RWPE2 (cell line): ENCODE results near the gene RAB9B.
"Not testable (repeated sequence)": the region's sequence is repeated elsewhere in the genome, so short reads cannot be mapped to it uniquely, and the experiment has no call there.

Source experiments
- ATAC-seq: fragments of 200-7000 bp; cut with Tn5 transposase; 3 replicates; pipeline ENCODE4 v1.9.1; 2021; ENCODE audit warnings: low read depth
- DNase-seq: peaks from one replicate; pipeline ENCODE4 v3.0.0-alpha.2; 2020; ENCODE audit warnings: low spot score
- H3K27ac ChIP-seq: fragments of 450-650 bp; 2 replicates; pipeline ENCODE4 v1.5.1; 2017; ENCODE audit warnings: mild to moderate bottlenecking; ENCODE audit not compliant: poor library complexity, severe bottlenecking
- H3K27me3 ChIP-seq: fragments of 250-450 bp; sonication (Bioruptor Pico); 2 replicates; pipeline ENCODE4 v1.5.1; 2021; ENCODE audit warnings: mild to moderate bottlenecking, moderate library complexity; ENCODE audit not compliant: insufficient read depth, poor library complexity, severe bottlenecking
- H3K36me3 ChIP-seq: fragments of 250-450 bp; sonication (Bioruptor Pico); 2 replicates; pipeline ENCODE4 v1.5.1; 2020; ENCODE audit warnings: low read depth, mild to moderate bottlenecking, moderate library complexity
- H3K4me1 ChIP-seq: fragments of 250-450 bp; sonication (Bioruptor Pico); 2 replicates; pipeline ENCODE4 v1.5.1; 2021; ENCODE audit warnings: mild to moderate bottlenecking, moderate library complexity; ENCODE audit not compliant: insufficient read depth, poor library complexity, severe bottlenecking
- H3K4me3 ChIP-seq: fragments of 250-450 bp; sonication (Bioruptor Pico); 2 replicates; pipeline ENCODE4 v1.5.1; 2021; ENCODE audit warnings: mild to moderate bottlenecking, moderate library complexity; ENCODE audit not compliant: severe bottlenecking
- H3K9me3 ChIP-seq: fragments of 250-450 bp; sonication (Bioruptor Pico); 2 replicates; pipeline ENCODE4 v1.5.1; 2021; ENCODE audit warnings: mild to moderate bottlenecking, moderate library complexity; ENCODE audit not compliant: severe bottlenecking
- CTCF ChIP-seq: fragments of 450-650 bp; IDR thresholded peaks from one replicate; pipeline ENCODE4 v1.5.1; 2017; ENCODE audit warnings: mild to moderate bottlenecking, moderate library complexity; ENCODE audit not compliant: poor library complexity, severe bottlenecking

The RAB9B gene

GRCh38 chrX:103817502-103817901 is 14.6 kb downstream of the RAB9B start:
- DNase-seq (no peak), ATAC-seq (peak; percentile 53; the same call in 1 of the 3 replicates)
- Histone ChIP-seq H3K27me3 (no peaks in the 10 kb centered on the region), H3K4me3 (no peak overlapping the region), H3K27ac (no peak overlapping the region), H3K9me3 (no peaks in the 10 kb centered on the region), H3K4me1 (no peaks in the 10 kb centered on the region), H3K36me3 (no peaks in the 10 kb centered on the region)
- TF ChIP-seq CTCF: peak; percentile 74

GRCh38 chrX:103817101-103817500 is 15.0 kb downstream of the RAB9B start:
- H3K4me1 ChIP-seq, ATAC-seq, H3K36me3 ChIP-seq, H3K27ac ChIP-seq, H3K27me3 ChIP-seq, H3K4me3 ChIP-seq, DNase-seq, H3K9me3 ChIP-seq: not testable (repeated sequence)

GRCh38 chrX:103811858-103812257 is 20.2 kb downstream of the RAB9B start:
- ATAC-seq (no peak), DNase-seq (no peak)
- Histone ChIP-seq H3K4me1 (no peaks in the 10 kb centered on the region), H3K36me3 (no peaks in the 10 kb centered on the region), H3K9me3 (no peaks in the 10 kb centered on the region), H3K27me3 (no peaks in the 10 kb centered on the region), H3K27ac (no peak overlapping the region), H3K4me3 (no peak overlapping the region)
- no peak for TF ChIP-seq CTCF

DNA sequence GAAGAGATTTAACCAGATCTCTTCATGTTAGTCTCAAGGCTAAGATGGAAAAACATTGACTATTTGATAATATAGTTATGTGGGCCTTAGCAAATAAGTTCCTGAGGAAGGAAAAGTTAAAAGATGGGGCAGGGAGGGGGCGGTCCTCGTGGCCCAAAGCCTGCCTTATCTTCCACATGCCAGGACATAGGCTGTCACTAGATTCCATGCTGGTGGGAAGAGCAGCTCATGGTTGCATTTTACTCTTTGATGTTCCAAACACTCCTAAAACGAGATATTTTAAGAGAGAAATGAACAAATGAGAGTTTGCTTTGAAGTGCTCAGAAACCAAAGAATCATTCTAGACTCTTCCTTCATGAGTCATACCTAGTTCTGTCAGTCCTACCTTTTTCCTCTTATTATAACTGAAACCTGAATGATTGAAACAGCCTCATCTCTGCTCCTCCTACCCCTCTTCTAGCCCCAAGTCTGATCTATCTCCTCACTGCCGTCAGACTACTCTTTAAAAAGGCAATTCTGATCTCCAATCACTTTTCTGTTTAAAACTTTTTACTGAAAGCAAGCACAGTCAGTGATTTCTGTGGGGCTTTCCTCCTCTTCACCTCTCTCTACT is 25.1 kb downstream of the RAB9B start:
- Histone ChIP-seq H3K36me3 (no peaks in the 10 kb centered on the region), H3K4me3 (no peak overlapping the region), H3K4me1 (no peaks in the 10 kb centered on the region), H3K27ac (no peak overlapping the region), H3K27me3 (no peaks in the 10 kb centered on the region), H3K9me3 (no peaks in the 10 kb centered on the region)
- DNase-seq (no peak), ATAC-seq (no peak)
- TF ChIP-seq CTCF: no peak

DNA sequence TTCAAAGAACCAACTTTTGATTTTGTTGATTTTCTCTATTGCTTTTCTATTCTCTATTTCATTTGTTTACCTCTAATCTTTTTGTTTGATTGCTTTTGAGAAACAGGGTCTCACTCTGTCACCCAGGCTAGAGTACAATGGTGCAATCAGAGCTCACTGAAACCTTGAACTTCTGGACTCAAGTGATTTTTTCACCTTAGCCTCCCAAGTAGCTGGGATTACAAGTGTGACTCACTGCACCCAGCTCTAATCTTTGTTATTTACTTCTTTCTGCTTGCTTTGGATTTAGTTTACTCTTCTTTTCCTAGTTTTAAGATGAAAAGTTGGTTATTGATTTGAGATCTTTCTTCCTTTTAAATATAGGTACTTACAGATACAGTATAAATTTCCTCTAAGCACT is 26.2 kb downstream of the RAB9B start:
- Histone ChIP-seq H3K27ac (no peak overlapping the region), H3K4me1 (no peaks in the 10 kb centered on the region)
- ATAC-seq: no peak

More for the DNA sequence above, 26.2 kb downstream of the RAB9B start:
- Histone ChIP-seq H3K27me3 (no peaks in the 10 kb centered on the region), H3K9me3 (no peaks in the 10 kb centered on the region), H3K36me3 (no peaks in the 10 kb centered on the region), H3K4me3 (no peak overlapping the region)
- no peak for DNase-seq
- no peak for TF ChIP-seq CTCF
